GM12878 (cell line): Measurements from ENCODE around the gene ASPG.

Experiments used
- ATF2 ChIP-seq: IDR thresholded peaks from 2 replicates; pipeline ENCODE4 v1.6.1; 2012; ENCODE audit warnings: low read length, inconsistent platforms
- BMI1 ChIP-seq: fragments of 450-650 bp; IDR thresholded peaks from 2 replicates; pipeline ENCODE4 v1.6.1; 2016; ENCODE audit warnings: mild to moderate bottlenecking, moderate library complexity, borderline replicate concordance
- CEBPZ ChIP-seq: fragments of 150-350 bp; IDR thresholded peaks from 2 replicates; pipeline ENCODE4 v1.6.1; 2016; ENCODE audit warnings: low read depth, low read length
- CHD4 ChIP-seq: fragments of 200-600 bp; sonication (generic); IDR thresholded peaks from 2 replicates; pipeline ENCODE4 v1.6.1; 2016; ENCODE audit warnings: mild to moderate bottlenecking
- CTCF ChIP-seq, 3 experiments: IDR thresholded peaks in 2 of 3; conservative IDR thresholded peaks in 1 of 3; 2 replicates each; pipeline ENCODE4 v1.5.1; 2011; ENCODE audit warnings: low read depth in 3 of 3, low read length in 3 of 3, mild to moderate bottlenecking in 3 of 3, control low read depth in 2 of 3, moderate library complexity in 2 of 3, inconsistent platforms in 1 of 3, mixed read lengths in 1 of 3; ENCODE audit not compliant: control insufficient read depth in 2 of 3, insufficient read depth in 1 of 3; ENCODE audit errors: extremely low read depth in 1 of 3
- FOS ChIP-seq: IDR thresholded peaks from 3 replicates; pipeline ENCODE4 v1.6.1; 2011; ENCODE audit warnings: borderline replicate concordance; ENCODE audit not compliant: insufficient read length; ENCODE audit errors: extremely low read depth
- GABPA ChIP-seq: IDR thresholded peaks from 2 replicates; pipeline ENCODE4 v1.6.1; 2014; ENCODE audit warnings: antibody characterized with exemption, low read depth, mild to moderate bottlenecking, inconsistent platforms
- MTA3 ChIP-seq: IDR thresholded peaks from 2 replicates; pipeline ENCODE4 v1.6.1; 2012; ENCODE audit warnings: low read length, inconsistent platforms, borderline replicate concordance
- MXI1 ChIP-seq: fragments of 150-350 bp; IDR thresholded peaks from 2 replicates; pipeline ENCODE4 v1.6.1; 2011; ENCODE audit warnings: low read depth, mild to moderate bottlenecking, inconsistent platforms, low read length, improper control_type of control experiment
- REST ChIP-seq: IDR thresholded peaks from 2 replicates; pipeline ENCODE4 v1.6.1; 2012; ENCODE audit warnings: mild to moderate bottlenecking, low read depth, low read length
- SMC3 ChIP-seq: IDR thresholded peaks from 2 replicates; pipeline ENCODE4 v1.6.1; 2011; ENCODE audit warnings: low read length, improper control_type of control experiment, borderline replicate concordance
- SPI1 ChIP-seq: IDR thresholded peaks from 2 replicates; pipeline ENCODE4 v1.6.1; 2011; ENCODE audit warnings: low read depth, mild to moderate bottlenecking, low read length, moderate library complexity, borderline replicate concordance; ENCODE audit not compliant: insufficient read depth
- SREBF2 ChIP-seq: IDR thresholded peaks from 2 replicates; pipeline ENCODE4 v1.6.1; 2012; ENCODE audit warnings: mild to moderate bottlenecking, low read length
- ZNF622 ChIP-seq: fragments of 450-650 bp; IDR thresholded peaks from 2 replicates; pipeline ENCODE4 v1.6.1; 2017; ENCODE audit warnings: mild to moderate bottlenecking, inconsistent platforms

- TF ChIP-seq CTCF (IDR thresholded peaks at IDR 0.05 in 2 of 3, conservative IDR thresholded peaks at IDR 0.05 in 1 of 3; ENCODE audit: control insufficient read depth in 2 of 3, extremely low read depth in 1 of 3, insufficient read depth in 1 of 3, low read depth in 3 of 3, low read length in 3 of 3) (no peak), CHD4 (no peak), SMC3 (no peak), CEBPZ (no peak), REST (no peak), FOS (no peak), MTA3 (no peak), ATF2 (no peak), MXI1 (no peak), SREBF2 (no peak), BMI1 (no peak), ZNF622 (no peak), GABPA (no peak), SPI1 (no peak)
These were observed 62.0 kb downstream of the ASPG start for GRCh38 chr14:104147346-104148125.
